DMS53 (cell line): ENCODE results near the gene SYTL2.
"Not testable (repeated sequence)": the region's sequence is repeated elsewhere in the genome, so short reads cannot be mapped to it uniquely, and the experiment has no call there.

ENCODE experiments used
- DNase-seq: peaks from one replicate; lab custom pipeline; 2025; lab: John Stamatoyannopoulos, UW

The SYTL2 gene

DNA sequence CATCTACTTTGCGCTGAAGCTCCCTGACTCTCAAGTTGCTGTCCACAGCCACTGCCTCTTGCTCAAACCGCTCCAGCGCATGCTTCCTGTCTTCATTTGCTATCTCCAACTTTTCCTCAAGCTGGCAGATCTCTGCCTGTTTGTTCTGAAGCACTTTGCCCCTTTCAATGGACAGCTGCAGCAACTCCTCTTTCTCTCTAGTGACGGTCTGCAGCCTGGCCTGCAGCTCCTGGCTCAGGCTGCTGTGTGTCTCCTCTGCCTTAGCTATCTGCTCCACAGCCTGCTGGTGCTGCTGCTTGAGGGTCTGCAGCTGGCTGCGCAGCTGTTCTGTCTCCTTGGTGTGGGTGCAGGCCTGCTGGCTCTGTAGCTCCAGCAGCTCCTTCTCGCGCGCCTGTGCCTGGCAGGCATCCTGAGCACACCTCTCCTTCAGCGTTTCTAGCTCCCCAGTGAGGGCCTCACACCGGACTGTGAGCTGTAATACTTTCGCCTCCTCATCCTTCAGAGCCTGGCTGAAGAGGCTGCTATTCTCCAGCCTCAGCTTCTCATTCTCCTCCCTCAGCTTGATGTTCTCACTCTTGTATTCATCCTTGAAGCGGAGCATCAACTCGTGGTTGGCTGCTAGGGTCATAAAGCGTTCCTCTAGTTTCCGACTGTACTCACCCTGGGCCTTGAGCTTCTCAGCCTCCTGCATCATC, 125.7 kb downstream of the SYTL2 start:
- peak; percentile 88 for DNase-seq

DNA sequence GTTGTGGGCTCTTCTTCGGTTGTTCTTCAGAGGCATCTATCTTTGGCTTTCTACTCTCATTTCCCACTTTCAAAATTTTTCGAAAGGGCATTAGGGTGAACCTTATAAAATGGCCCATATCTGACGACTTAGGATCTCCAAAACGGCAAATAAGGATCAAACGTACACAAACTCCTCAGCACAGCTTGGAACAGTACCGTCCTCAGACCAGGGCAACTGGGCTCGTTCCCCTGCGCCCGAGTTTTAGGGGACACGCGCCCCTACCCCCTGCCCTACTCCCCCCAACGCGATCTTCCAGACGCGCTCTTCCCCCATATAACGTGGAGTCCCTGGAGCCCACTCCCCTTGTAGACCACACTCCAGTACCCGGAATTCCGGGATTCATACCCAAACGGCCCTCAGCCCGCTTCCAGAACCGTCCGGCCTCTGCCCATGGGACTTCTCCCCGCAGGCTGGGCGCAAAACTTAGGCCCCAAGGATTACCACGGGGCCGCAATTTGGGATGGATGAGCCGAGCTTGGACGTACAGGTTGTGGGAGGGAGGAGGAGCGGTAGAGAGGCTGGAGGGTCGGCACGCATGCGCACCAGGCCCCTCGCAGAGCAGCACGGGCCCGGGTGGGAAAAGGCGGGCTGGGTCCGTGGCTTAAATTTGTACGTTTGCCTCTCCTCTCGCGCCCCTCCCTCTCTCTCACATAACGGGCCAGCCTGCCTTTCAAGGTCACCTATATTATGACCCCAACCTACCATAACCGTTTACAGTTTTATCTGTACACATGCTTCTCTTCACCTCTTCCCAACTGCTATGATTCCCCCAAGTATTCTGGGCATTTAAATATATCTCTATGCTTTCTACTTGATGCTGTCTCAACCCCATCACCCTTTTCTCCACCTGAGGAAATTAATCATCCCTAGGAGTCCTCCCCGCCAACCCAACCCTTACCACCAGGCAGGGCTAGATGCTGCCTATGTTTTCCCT, 128.3 kb downstream of the SYTL2 start:
- peak; percentile 91 for DNase-seq

DNA sequence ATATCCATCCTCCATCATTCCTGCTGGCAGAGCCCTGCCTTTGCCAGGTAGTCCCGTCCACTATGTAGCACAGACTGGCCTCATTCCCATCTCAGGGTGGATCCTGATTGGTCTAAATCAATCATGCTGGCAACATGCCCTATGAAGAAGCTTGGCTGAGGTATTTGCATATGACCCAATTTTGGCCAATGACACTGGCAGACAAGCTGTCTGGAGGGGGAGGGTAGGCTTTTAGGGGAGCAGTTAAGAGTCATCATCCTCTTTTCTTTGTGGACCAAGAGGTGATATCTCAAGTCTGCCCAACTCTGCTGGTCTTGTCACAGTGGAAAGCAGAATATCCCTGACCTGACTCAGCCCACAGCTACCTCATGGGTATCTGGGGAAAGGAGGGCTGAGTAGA, 130.0 kb downstream of the SYTL2 start:
- DNase-seq = peak; percentile 45

DNA sequence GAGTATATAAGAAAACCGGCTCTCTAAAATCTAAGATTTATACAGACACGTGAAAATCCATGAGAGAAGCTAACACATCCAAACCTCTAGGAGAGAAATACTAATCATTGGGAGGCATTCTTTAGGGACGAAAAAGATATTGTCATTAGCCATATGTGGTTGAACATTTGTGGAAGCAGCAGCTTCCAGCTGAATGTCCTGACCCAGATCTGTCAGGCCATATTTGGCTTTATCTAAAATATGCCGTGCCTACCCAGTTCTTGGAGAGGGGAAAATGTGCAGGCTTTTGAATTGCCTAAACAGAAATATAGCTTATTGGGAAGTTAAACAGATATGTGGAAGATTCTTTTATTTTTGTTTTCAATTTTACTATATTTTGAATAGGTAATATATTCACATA, 131.4 kb downstream of the SYTL2 start:
- DNase-seq = no peak

DNA sequence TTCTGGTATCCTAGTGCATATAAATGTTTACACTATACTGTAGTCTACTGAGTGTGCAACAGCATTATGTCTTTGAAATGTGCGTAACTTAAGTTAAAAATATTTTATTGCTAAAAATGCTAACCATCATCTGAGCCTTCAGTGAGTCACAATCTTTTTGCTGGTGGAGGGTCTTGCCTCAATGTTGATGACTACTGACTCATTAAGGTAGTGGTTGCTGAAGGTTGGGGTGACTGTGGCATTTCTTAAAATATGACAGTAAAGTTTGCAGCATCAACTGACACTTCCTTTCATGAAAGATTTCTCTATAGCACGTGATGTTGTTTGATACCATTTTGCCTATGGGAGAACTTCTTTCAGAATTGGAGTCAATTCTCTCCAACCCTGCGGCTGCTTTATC, 137.5 kb downstream of the SYTL2 start:
- no peak for DNase-seq

DNA sequence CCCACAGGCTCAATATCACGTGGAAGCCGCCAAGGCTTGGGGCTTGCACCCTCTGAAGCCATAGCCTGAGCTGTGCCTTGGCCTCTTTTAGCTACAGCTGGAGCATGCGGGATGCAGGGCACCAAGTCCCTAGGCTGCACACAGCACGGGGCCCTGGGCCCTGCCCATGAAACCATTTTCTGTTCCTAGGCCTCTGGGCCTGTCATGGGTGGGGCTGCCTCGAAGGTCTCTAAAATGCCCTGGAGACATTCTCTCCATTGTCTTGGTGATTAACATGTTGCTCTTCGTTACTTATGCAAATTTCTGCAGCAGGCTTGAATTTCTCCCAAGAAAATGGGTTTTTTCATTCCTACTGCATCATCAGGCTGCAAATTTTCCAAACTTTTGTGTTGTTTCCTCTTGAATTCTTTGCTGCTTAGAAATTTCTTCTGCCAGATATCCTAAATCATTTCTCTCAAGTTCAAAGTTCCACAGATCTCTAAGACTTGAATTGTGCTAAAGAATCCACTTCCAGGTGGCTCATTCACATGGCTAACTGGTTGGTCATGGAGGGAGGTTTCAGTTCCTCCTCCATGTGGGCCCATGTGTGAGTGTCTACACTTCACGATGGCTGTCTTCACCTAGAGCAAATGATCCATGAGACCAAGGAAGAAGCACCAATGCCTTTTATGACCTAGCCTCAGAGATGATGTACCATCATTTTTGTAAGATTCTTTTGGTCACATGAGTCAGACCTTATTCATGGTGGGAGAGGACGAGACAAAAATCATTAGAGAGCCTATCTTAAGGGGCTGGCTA, 138.6 kb downstream of the SYTL2 start:
- DNase-seq = no peak

DNA sequence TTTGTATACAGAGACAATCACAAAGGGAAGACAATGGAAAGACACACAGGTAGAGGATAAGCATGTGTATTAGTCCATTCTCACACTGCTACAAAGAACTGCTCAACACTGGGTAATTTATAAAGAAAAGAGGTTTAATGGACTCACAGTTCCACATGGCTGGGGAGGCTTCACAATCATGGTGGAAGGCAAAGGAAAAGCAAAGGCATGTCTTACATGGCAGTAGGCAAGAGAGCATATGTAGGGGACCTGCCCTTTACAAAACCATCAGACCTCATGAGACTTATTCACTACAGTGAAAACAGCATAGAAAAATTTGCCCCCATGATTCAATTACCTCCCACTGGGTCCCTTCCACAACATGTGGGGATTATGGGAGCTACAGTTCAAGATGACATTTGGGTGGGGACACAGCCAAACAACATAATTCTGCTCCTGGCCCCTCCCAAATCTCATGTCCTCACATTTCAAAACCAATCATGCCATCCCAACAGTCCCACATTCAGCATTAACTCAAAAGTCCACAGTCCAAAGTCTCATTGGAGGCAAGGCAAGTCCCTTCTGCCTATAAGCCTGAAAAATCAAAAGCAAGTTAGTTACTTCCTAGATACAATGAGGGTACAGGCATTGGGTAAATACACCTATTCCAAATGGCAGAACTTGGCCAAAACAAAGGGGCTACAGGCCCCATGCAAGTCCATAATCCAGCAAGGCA, 139.8 kb downstream of the SYTL2 start:
- not testable (repeated sequence) for DNase-seq

DNA sequence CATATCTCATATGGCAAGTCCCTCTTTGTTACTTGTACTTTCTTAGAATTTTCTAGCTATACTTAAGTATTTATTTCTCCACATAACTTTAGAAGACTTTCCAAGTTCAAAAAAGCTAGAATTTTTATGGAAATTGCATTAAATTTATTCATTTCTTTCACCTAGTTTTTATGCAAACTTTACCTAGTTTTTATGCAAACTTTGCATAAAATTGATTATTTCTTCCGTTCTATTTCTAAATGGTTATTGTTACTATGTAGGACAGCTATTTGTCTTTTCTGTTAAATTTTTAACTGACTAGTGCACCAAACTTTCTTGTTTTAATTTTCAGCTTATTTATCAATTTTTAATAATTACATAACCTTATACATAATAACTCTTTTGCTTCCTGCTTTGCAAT, 142.8 kb downstream of the SYTL2 start:
- no peak for DNase-seq

DNA sequence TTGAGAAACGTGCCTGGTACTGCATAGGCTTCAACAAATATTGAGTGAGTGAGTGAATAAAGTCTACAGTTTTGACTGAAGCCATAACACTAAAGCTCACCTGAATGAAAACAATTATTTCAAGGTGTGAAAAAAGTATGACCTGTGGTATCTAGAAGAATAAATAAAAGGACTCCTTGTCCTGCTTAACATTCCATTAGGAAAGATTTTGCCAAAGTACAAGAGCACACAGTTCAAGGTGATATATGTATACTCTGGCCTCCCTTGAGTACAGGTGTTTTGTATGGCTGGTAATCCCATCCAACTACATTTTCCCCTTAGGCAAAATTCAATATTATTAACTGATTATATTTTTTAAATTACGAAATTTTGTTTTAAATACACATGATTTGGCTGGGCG, 144.3 kb downstream of the SYTL2 start:
- DNase-seq = no peak

DNA sequence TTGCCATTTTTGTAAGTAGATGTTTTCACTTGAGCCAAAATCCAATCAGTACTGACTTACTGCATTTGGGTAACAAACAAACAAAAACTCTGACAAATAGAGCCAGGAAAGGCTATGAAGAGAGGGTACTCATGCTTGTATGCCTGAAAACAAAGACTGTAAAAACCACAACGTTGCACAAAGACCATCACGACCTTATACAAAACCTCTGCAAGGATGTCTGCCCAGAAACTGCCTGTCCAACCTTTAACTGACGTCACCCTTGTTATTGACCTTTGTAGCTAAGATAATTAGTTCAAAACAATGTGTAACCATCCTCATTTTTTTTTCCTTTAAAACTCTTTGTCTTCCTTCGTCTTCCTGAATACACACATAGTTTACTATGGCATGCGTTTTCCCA, 145.2 kb downstream of the SYTL2 start:
- DNase-seq = peak; percentile 67

DNA sequence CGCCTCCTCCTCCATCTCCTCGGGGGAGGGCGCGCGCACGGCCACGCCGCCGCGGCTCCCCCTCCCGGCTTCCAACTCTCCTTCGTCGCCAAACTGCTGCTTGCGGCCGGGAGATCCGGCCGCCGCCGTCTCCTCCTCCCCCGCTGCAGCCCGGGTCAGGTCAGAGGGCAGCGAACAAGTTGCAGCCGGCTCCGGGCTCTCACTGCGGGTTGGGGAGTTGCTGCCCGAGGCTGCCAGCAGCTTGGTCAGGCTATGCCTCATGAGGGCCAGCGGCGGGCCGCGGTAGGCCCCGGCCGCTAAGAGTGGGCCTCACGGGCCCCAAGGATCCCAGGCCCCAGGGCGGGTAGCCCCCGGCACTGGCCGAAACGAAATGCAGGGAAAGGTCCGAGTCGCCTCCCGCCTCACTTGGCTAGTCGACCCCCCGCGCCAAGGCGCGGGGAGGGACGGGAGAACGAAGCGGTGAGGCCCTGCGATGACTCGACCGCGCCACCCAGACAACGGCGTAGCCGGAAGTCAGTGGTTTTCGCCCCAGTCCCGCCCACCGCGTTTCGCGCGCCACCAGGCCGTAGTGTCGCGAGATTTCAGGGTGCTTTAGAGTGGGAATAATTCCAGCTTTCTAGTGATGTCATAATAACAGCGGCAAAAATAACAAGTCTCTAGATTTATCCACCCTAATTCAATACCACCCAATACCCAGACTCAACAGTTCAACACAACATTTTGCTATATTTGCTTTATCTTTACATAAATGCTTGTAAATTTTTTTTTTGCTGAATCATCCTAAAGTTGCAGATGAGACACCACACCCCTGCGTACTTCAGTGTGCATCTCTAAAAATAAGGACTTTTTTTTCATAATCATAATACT, 146.1 kb downstream of the SYTL2 start, which contains the start of gene CREBZF:
Gene CREBZF, minus strand, starts transcription at position 515 of the 867 bp plus-strand sequence. Its CDS starts 254 bp downstream, at position 261.
- peak; percentile 100 for DNase-seq

DNA sequence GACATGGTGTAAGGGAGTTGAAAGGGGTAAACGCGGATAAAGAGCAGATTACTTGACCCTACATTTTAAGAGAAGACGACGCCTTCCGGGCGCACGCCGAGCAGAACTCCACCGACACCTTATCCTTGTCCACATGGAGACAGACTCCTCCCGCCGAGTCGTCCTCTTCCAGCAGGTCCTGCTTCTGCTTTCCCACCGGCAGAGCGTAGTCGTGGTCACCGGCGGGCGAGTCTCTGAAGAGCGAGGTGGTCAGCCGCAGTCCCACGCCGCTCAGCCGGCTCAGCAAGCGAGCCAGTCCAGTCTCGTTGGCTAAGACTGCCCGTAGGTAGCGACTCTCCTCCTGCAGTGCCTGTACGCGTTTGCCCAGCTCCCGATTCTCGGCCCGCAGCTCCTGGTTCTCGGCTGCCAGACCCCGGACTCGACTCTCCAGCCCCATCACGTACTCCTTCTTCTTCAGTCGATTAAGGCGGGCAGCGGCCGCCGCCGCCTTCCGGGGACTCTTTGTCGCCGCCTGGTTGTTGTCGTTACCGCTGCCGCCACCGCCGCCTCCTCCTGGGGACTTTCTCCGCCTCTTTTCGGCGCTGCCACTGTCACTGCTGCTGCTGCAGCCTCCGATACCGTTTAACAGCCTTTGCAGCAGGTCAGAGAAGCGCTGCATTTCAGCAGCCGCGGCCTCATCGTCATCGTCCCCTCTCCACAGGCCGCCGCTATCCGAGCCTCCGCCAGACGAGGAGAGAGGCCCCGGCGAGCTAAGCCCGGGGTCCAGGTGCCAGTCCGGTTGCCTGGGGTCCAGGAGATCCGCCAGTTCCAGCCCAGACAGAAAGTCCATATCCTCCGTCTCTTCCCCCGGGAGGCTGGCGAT, 147.0 kb downstream of the SYTL2 start:
- DNase-seq = peak; percentile 96

DNA sequence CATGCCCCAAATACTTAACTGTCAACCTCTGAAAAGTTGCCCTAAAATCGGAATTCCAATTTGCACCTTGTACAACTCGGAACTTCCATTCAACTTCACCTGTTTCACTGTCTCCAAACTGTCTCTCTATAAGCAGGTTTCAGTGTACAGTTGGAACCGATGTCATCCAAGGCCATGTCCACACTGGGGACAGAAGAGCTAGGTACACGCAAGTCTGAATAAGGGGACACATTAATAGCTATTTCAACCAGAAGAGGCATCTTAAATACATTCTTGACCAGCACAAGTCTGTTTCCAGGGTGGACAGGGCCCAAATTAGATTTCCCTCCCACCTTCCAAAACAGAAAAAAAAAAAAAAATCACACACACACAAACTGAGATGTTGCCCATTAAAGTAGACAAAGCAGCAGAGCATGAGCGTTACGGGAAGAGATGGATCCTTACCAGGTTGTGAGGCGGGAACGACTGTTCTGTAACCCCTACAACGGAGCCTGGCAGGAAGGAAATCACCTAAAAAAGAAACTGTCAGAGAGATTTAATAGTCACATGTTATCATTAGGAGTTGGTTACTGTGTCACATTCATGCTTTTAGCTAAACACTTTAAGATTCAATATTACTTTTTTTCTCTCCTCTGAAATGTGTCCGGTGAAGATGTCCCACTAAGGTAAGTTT, 147.7 kb downstream of the SYTL2 start:
- peak; percentile 56 for DNase-seq

DNA sequence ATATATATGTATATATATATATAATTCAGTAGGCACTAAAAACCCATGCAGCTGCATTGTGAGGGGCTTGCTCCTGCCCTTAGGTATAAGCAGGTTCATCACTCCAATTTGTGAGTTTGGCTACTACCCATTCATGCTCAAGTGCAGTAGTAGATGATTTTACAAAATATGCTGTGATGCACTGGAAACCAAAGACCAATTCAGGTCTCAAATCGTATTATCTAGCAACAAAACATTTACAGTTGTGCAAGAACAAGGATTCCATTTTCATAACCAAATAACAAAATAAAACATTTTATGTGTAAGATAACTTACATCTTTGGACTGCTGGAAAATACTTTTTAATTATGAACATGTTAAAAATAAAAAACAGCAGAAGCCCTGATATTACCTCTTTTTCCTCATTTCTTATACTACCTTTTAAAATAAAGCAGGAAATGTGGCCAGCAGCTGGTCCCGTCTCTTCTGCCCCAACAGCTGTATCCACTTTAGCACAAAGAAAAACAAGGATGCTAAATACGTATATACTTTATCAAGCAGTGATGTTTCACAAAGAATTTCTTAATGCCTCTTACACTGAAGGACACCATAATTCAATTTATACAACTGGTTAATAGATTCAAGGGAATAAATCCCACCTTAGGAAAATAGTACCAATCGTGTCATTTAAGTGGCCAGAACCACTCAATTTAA, 148.8 kb downstream of the SYTL2 start:
- peak; percentile 50 for DNase-seq

DNA sequence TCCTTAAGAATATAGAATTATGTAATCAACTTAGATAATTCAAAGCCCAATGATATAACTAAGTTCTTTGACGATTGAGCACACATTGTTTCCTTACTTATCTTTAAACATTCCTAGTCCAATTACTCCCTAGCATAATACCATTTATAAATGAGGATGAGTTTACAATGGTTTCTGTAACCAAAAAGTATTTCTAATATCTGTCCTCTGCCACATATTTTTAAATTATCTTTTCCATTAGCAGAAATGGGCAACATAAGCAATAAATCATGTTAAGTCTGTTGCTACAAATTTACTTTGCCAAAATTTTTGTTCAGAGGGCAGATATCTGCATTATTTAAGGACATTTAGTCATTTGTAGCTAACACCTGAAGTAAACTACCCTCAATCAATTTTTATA, 152.8 kb downstream of the SYTL2 start:
- no peak for DNase-seq

DNA sequence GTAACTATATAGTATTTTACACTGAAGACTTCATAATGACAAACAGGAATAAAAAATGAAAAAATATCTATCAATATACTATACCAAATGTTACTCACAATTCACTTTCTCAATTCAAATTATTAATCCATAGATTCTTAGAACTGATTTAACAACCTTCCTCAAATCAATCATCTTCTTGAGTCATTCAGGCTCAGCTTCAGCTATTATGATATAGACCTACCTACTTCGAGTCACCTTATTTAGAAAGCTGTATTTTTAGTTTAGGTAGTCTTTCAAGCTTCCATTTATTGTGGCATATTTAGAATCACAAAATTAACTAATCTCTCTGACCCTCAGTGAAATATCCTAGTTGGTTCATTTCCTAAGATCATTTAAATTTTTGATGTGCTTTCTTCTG, 154.2 kb downstream of the SYTL2 start:
- no peak for DNase-seq

DNA sequence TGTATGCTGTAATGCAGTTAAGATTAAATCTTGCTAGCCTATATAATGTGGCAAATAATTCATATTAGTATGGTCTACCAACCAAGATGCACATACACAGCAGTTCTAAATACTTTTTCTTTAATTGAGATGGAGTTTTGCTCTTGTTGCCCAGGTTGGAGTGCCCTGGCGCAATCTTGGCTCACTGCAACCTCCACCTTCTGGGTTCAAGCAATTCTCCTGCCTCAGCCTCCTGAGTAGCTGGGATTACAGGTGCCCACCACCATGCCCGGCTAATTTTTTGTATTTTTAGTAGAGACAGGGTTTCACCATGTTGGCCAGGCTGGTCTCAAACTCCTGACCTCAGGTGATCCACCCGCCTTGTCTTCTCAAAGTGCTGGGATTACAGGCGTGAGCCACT, 156.6 kb downstream of the SYTL2 start:
- DNase-seq = not testable (repeated sequence)

DNA sequence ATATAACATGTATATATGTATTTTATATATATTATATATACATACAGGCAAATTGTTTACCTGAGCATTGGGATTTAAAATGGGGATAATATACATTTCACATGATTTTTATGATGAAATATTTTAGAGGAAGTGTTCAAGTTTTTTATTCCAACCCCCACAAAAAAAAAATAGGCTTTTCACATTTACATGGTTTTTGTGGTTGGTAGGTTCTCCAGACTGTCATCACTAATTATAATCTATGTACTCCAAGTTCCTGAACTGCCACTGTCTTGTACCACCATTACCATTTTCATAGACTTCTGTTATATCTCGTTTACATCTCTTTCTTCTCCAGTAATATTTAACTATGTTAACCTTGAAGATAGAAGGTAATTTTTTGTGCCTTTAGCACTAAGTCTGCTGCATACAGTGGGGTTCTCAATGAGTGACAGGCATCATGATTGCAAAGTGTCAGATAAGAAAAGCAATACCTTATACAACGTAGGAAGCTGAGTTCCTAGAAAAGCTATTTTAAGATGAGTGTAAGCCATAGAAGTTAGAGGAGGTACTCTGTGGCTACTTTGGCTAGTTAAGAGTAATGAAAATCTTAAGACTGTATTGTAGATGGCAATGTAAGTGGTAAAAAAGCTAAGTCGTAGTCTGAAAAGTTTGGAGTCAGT, 158.0 kb downstream of the SYTL2 start:
- DNase-seq = no peak
